Tibial artery (tissue), 4 donors: Measurements from ENCODE around the gene DNAJB8.

Experiments used
- DNase-seq, 2 donors: peaks; one replicate each; pipeline ENCODE4 v3.0.0-alpha.2; 2019
- H3K27ac ChIP-seq, 2 donors: fragments of 200-600 bp; sonication (generic) in 1 of 2; 1 replicate in 1 of 2; 2 replicates in 1 of 2; pipeline ENCODE4 v1.5.1; 2018 to 2019; ENCODE audit warnings: mild to moderate bottlenecking in 1 of 2
- H3K27me3 ChIP-seq, 2 donors: fragments of 200-600 bp; sonication (generic) in 1 of 2; one replicate each; pipeline versions ENCODE4 v1.5.1 to v1.6.0; 2016 to 2019
- H3K36me3 ChIP-seq, 3 donors: fragments of 200-600 bp; sonication (generic) in 2 of 3; one replicate each; pipeline ENCODE4 v1.5.1; 2016 to 2019; ENCODE audit warnings: mild to moderate bottlenecking in 2 of 3
- H3K4me1 ChIP-seq, 4 donors: fragments of 200-600 bp; sonication (generic) in 2 of 4; 1 replicate in 3 of 4; 2 replicates in 1 of 4; pipeline ENCODE4 v1.5.1; 2016 to 2019
- H3K4me3 ChIP-seq, 2 donors: fragments of 200-600 bp; sonication (generic) in 1 of 2; 1 replicate in 1 of 2; 2 replicates in 1 of 2; pipeline ENCODE4 v1.5.1; 2018 to 2019; ENCODE audit warnings: mild to moderate bottlenecking in 2 of 2
- H3K9me3 ChIP-seq, 3 donors: fragments of 200-600 bp; sonication (generic) in 1 of 3; one replicate each; pipeline ENCODE4 v1.5.1; 2016 to 2019
- intact Hi-C: fragments of 100-400 bp; cut with DNase I; formaldehyde crosslinking; loops from one replicate; pipeline ENCODE4 v1.15.0; 2023; ENCODE audit warnings: low total_unique reads
- TF ChIP-seq, protein P1 (sequence below), 2 experiments: fragments of 200-600 bp in 1 of 2; fragments of 450-650 bp in 1 of 2; IDR thresholded peaks; one replicate each; pipeline ENCODE4 v1.5.1; 2017 to 2019; ENCODE audit warnings: antibody characterized with exemption in 2 of 2, mild to moderate bottlenecking in 1 of 2, moderate library complexity in 1 of 2

DNAJB8 gene

DNA sequence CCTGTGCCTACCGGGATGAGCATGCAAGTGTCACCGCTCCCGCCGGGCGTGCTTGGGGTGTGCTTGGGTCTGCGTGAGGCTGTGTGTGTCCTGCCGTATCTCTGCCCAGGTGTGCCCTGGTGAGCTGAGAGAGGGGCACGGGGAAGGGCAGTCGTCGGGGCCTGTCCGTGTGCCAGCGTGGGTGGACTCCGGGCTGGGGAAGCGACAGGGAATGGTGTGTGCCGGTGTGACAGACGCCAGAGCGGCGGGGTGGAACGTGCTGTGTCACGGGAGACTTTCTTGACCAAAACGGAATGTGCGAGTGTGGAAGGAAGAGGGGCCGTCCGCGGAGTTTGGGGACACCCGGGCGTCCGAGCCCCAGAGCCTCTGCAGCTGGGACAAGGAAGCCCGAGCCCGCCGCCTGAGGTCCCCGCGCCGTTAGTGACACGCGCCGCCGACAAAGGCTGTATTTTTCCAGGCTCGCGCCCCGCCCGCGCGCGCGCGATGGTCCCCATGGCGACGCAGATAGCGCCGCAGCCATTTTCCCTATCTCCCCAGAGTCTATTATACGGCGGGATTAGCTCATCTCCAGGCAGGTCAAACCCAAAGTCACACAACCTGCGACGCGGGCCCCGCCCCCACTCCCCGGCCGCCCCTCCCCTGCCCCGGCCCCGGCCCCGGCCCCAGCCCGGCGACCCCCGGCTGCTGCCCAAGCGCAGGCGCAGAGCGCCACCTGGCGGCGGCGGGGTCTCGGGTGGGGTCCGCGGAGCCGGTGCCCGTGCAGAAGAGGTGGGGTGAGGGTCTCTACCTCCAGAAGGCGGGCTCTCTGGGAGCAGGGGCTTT, 30.8 kb upstream of the DNAJB8 start:
- intact Hi-C loops, result loop anchor here (2.0 kb wide), 1 partner anchor 71 kb away; no protein-coding TSS in a partner anchor
- peaks cover 0 to 96% of the 10 kb centered on the region in 2 donors for H3K27me3 ChIP-seq
- peak overlapping the region; percentile 43 to 54 for H3K4me3 ChIP-seq
- no peaks in the 10 kb centered on the region for H3K9me3 ChIP-seq
- peak; percentile 27 to 70 for DNase-seq
- H3K36me3 ChIP-seq, result no peaks in the 10 kb centered on the region
- H3K27ac ChIP-seq, result no peak overlapping the region
- TF ChIP-seq, protein P1, sequence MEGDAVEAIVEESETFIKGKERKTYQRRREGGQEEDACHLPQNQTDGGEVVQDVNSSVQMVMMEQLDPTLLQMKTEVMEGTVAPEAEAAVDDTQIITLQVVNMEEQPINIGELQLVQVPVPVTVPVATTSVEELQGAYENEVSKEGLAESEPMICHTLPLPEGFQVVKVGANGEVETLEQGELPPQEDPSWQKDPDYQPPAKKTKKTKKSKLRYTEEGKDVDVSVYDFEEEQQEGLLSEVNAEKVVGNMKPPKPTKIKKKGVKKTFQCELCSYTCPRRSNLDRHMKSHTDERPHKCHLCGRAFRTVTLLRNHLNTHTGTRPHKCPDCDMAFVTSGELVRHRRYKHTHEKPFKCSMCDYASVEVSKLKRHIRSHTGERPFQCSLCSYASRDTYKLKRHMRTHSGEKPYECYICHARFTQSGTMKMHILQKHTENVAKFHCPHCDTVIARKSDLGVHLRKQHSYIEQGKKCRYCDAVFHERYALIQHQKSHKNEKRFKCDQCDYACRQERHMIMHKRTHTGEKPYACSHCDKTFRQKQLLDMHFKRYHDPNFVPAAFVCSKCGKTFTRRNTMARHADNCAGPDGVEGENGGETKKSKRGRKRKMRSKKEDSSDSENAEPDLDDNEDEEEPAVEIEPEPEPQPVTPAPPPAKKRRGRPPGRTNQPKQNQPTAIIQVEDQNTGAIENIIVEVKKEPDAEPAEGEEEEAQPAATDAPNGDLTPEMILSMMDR (IDR thresholded peaks at IDR 0.05), result peak; percentile 54 to 57
- peaks cover 0 to 27% (median 19%) of the 10 kb centered on the region in 4 donors for H3K4me1 ChIP-seq

DNA sequence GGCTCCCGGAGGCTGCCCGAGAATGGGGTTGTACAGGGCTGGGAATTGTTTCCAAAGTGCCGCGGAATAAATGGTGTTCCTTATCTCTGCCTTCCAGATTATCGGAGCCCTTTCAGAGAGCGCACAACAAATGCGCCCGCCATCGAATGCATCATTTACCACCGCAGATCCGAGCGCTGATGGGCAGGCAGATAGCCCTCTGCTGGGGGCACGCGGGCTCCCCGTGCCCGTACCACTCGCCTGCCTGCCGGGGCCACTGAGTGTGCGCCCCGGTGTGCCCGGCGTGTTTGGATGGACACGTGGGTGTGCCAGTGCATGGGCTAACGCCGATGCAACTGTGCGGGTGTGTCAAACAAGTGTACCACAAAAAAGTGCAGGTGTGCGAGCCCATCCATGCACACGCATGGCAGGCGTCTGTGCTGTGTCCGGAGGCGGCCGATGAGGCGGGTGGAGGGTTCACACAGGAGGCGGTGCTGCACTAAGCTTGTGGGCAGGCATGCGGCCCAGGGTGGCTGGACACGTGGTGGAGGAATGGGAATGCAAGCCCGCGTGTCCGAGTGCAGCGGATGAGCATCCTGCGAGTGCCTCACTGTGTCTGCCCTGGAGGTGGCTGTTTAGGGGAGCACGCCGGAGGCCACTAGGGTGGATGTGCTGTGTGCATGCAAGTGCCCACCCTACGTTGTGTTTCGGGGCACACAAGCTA, 30.1 kb upstream of the DNAJB8 start:
- peaks cover 0 to 34% (median 26%) of the 10 kb centered on the region in 4 donors for H3K4me1 ChIP-seq
- H3K9me3 ChIP-seq, result no peaks in the 10 kb centered on the region
- intact Hi-C loops, result loop anchor here (2.0 kb wide), 1 partner anchor 70 kb away; no protein-coding TSS in a partner anchor
- TF ChIP-seq, protein P1 (IDR thresholded peaks at IDR 0.05), result no peak
- H3K27me3 ChIP-seq, result peaks cover 0 to 96% of the 10 kb centered on the region in 2 donors
- DNase-seq, result peak in 1 of 2 donors; percentile 64
- H3K4me3 ChIP-seq, result peak overlapping the region in 1 of 2 donors; percentile 54
- no peak overlapping the region for H3K27ac ChIP-seq
- H3K36me3 ChIP-seq, result no peaks in the 10 kb centered on the region

GRCh38 chr3:128496019-128496601, 29.4 kb upstream of the DNAJB8 start:
- DNase-seq, result peak; percentile 13 to 57
- H3K27me3 ChIP-seq, result peaks cover 3 to 96% of the 10 kb centered on the region in 2 donors
- intact Hi-C loops, result loop anchor here (2.0 kb wide), 1 partner anchor 69 kb away; no protein-coding TSS in a partner anchor
- H3K4me3 ChIP-seq, result no peak overlapping the region
- H3K27ac ChIP-seq, result no peak overlapping the region
- TF ChIP-seq, protein P1 (IDR thresholded peaks at IDR 0.05), result no peak
- H3K4me1 ChIP-seq, result peaks cover 0 to 38% (median 30%) of the 10 kb centered on the region in 4 donors
- H3K36me3 ChIP-seq, result no peaks in the 10 kb centered on the region
- no peaks in the 10 kb centered on the region for H3K9me3 ChIP-seq

- Histone ChIP-seq H3K27ac (no peak overlapping the region), H3K4me3 (no peak overlapping the region), H3K9me3 (no peaks in the 10 kb centered on the region), H3K4me1 (peaks cover 0 to 43% (median 31%) of the 10 kb centered on the region in 4 donors), H3K36me3 (no peaks in the 10 kb centered on the region), H3K27me3 (peaks cover 9 to 96% of the 10 kb centered on the region in 2 donors)
- intact Hi-C loops, result no loop called here
- peak; percentile 20 to 54 for DNase-seq
- TF ChIP-seq, protein P1 (IDR thresholded peaks at IDR 0.05), result no peak
Measured at GRCh38 chr3:128495435-128495970, 28.8 kb upstream of the DNAJB8 start.

DNA sequence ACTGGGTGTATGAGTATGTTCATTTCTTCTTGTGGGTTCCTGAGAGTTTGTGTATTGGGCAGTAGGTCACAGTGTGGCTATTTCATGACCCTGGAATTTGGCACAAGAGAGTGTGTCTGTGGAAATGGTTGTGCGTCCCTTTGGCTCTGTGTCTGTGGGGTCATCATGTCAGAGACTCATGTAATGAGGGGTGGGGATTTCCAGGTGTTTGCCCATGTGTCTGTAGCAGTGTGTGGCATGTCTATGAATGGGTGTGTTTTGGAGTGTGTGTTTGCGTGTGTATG, 27.6 kb upstream of the DNAJB8 start:
- Histone ChIP-seq H3K4me3 (no peak overlapping the region), H3K27me3 (peaks cover 12 to 96% of the 10 kb centered on the region in 2 donors), H3K4me1 (peaks cover 0 to 55% (median 41%) of the 10 kb centered on the region in 4 donors), H3K27ac (no peak overlapping the region), H3K9me3 (no peaks in the 10 kb centered on the region), H3K36me3 (no peaks in the 10 kb centered on the region)
- DNase-seq, result no peak
- intact Hi-C loops, result no loop called here
- TF ChIP-seq, protein P1 (IDR thresholded peaks at IDR 0.05), result no peak
